GM19463 (cell line): ENCODE data around the gene SLCO2B1.

Experiments used
- ATAC-seq: cut with Tn5 transposase; IDR thresholded peaks from one replicate; pipeline ENCODE4 v1.9.1; 2021; ENCODE audit warnings: mild to moderate bottlenecking, moderate library complexity; ENCODE audit not compliant: unreplicated experiment

The SLCO2B1 gene

GRCh38 chr11:75244052-75244814, 93.3 kb downstream of the SLCO2B1 start:
- no peak for ATAC-seq

- no peak for ATAC-seq
Measured at GRCh38 chr11:75245356-75246005, 94.6 kb downstream of the SLCO2B1 start.

- no peak for ATAC-seq
Measured at GRCh38 chr11:75246006-75246670, 95.2 kb downstream of the SLCO2B1 start.

GRCh38 chr11:75246671-75247350, 95.9 kb downstream of the SLCO2B1 start:
- no peak for ATAC-seq

- no peak for ATAC-seq
Measured at GRCh38 chr11:75248924-75249256, 98.0 kb downstream of the SLCO2B1 start.

GRCh38 chr11:75249704-75250103, 98.8 kb downstream of the SLCO2B1 start:
- no peak for ATAC-seq

GRCh38 chr11:75254326-75254725, 103.4 kb downstream of the SLCO2B1 start:
- no peak for ATAC-seq
